GM18519 (cell line): Measurements from ENCODE around the gene UQCR11.

Source experiments
- ATAC-seq: cut with Tn5 transposase; IDR thresholded peaks from one replicate; pipeline ENCODE4 v1.9.1; 2021; ENCODE audit warnings: mild to moderate bottlenecking, moderate library complexity; ENCODE audit not compliant: unreplicated experiment, low FRiP score

The UQCR11 gene

DNA sequence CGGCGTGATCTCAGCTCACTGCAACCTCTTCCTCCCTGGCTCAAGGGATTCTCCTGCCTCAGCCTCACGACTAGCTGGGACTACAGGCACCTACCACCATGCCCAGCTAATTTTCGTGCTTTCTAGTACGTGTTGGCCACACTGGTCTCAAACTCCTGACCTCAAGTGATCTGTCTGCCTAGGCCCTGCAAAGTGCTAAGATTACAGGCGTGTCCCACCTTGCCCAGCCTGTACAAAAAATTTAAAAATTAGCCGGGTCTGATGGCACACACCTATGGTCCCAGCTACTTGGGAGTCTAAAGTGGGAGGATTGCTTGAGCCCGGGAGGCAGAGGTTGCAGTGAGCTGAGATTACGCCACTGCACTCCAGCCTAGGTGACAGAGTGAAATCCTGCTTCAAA is 32.5 kb downstream of the UQCR11 start:
- ATAC-seq: no peak

DNA sequence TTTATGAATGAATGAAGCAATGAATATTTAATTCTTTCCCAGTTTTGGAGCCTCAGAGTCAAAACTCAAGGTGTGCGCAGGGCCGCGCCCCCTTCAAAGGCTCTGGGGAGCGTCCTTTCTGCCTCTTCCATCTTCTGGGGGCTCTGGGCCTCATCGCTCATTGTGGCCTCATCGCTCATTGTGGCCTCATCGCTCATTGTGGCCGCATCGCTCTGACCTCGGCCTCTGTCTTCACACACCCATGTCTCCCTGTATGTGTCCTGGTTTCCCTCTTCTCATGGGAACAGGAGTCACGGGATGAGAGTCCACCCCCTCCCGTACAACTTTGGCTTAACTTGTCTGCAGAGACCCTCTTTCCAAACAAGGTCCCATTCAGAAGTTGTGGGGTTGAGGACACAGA is 33.9 kb downstream of the UQCR11 start:
- ATAC-seq: no peak

- no peak for ATAC-seq
Measured at GRCh38 chr19:1570836-1571235, 34.4 kb downstream of the UQCR11 start.

- no peak for ATAC-seq
Measured at GRCh38 chr19:1569997-1570396, 35.3 kb downstream of the UQCR11 start.

GRCh38 chr19:1568320-1569019 is 36.8 kb downstream of the UQCR11 start, which contains the start of gene MEX3D:
Gene MEX3D (minus strand): TSS chr19:1568325. CDS start chr19:1568058, 267 bp downstream.
- no peak for ATAC-seq

DNA sequence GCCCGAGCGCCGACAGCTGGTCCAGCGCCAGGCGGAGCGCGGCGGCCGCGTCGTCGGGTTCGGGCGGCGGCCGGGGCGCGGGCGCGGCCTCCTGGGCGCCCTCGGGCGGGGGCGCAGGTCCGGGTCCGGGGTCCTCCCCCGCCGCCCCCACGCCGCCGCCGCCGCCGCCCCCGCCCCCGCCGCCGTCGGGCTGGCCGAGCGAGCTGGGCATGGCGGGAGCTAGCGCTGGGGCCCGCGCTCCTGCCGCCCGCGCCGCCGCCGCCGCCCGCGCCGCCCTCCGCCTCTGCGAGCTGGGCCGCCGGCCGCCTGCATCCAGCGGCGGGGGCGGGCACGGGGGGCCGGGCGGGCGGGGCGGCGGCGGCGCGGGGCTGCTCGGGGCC is 37.4 kb downstream of the UQCR11 start:
- ATAC-seq: no peak

DNA sequence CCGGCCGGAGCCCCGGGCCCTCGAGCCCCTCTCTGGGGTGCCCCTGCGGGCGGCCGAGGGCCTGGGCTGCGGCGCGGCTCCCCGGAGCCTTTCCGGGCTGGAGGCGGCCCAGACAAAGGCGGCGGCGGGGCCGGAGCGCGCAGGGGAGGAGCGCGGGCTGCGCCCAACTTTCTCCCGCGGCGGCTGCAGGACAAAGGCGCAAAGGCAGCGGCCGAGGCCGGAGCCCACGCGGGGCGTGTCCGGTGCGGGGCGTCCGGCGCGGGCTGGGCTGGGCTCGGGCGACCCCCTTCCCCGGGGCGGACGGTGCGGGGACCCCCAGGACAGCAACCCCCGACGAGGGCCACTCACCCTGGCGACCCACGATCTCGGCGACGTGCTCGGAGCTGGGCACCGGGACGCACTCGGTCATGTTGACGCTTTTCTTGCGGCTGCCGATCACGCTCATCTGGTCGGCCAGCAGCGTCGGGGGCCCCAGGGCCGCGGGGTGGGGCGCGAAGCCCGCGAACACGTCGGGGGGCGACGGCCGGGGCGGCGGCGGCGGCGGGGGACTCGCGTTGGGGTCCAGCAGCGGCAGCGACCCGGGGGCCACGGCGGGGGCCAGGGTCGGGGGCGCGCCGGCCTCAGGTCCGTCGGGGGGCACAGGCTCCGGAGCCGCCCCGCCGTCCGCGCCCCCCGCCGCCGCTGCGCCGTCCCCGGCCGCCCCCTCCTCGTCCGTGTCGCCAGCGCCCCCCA is 38.0 kb downstream of the UQCR11 start:
- no peak for ATAC-seq

- no peak for ATAC-seq
Measured at GRCh38 chr19:1566392-1567115, 38.7 kb downstream of the UQCR11 start.

GRCh38 chr19:1563251-1563650 is 42.0 kb downstream of the UQCR11 start:
- no peak for ATAC-seq

- ATAC-seq: no peak
Measured at GRCh38 chr19:1561236-1561842, 43.9 kb downstream of the UQCR11 start.

DNA sequence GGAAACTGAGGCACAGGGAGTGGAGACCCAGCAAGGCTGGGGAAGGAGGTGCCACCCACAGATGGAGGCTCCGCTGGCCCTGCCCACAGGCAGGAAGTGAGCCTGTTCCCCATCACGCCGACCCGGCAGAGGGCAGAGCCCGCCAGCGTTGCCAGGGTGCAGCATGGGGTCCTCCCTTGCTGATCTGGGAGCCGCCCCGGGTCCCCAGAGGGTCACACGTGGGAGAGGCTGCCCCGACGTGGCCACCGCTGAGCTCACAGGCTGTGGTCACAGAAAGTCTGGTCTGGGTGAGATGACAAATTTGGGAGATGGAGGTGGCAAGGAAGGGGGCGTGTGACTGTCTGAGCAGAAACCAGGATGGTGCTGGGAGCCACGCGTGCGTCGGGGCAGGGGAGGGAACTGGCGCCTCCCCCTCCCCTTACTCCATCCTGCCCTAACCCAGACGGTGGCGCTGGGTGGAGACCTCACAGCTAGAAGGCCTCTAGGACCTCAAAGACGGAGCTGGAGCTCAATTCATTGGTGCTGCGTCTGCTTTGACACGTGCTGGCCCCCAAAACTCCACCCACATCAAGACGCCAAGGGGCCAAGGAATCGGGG is 44.9 kb downstream of the UQCR11 start:
- ATAC-seq: no peak

DNA sequence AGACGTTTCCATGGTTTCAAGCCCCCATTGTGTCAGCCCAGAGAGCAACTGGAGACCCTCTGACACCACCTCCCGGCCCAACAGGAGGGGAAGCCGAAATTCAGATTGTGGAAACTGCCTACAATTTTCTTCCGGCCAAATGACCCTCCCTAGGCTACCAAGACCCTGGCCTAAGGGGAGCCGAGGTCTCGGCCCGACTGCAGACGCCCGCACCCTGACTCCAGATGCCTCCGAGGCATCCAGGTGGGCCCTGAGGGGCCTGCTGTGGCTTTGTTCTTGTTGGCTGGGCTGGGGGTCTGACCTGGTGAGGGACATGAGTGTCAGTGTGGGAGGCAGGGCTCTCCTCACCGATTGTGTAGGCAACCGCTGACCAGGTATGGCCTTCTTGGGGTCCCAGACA is 46.7 kb downstream of the UQCR11 start:
- no peak for ATAC-seq

DNA sequence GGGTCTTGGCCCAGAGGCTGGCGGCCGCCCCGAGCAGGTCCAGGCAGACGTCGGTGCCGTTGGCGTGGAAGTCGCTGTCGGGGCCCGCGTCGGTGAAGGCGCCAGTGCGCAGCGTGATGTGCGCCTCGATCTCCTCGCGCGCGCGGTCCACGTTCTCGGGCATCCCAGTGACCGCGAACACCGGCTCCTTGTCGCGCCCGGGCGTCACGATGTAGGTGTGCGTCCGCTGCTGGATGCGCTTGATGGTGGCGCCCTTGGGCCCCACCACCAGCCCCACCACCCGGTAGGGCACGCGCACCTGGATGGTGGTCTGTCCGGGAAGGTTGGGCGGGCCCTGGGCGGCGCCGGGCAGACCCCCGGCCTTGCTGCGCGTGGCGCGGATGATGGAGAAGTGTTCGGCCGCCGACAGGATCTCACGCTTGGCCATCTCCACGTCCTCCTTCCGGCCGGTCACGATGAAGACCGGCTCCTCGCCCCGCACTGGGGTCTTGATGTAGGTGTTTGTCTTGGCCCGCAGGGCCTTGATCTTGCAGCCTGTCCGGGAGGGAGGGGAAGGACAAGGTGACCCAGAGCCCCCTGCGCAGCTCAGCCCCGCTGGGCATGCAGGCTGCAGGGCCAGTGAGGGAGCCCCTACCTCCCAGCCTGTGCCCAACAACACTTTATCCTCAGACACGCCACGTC is 48.7 kb downstream of the UQCR11 start:
- no peak for ATAC-seq

- no peak for ATAC-seq
Measured at GRCh38 chr19:1555487-1556389, 49.5 kb downstream of the UQCR11 start.

DNA sequence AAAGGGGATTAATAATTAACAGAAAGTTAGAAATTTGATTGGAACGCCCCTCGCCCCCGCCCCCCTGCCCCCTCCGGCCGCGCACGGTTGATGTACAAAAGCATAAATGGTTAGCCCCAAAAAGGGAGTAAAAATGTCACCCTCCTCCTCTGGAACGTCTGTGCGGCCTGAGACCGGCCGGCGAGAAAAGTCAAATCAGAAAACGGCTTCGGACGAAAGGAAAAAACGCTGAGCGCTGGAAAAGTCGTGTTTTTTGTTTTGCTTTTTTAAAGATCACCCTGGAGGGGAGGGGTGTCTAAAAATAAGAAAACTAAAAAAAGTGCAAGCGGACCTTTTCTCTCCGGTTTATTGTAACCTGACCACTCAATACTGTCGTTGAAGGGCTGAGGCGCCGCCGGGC is 50.3 kb downstream of the UQCR11 start:
- ATAC-seq: no peak

DNA sequence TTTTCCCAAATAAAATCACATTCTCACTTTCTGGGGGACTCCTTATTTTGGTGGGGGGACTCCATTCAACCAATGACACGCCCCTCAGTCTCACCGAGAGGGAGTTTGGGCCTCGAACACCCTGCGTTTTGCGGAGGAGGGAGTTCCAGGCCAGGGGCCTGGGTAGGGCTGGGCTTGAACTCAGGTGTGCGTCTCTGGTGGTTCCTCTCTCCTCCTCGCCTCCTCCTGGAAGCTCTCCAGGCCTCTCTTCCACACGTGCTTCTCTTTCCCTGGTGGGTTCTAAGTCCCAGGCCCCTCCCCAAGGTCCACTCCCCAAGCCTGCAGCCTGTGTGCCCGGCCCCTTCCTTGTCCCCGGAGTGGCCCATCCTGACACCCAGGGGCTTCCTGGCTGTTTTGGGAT is 51.8 kb downstream of the UQCR11 start:
- ATAC-seq: no peak

DNA sequence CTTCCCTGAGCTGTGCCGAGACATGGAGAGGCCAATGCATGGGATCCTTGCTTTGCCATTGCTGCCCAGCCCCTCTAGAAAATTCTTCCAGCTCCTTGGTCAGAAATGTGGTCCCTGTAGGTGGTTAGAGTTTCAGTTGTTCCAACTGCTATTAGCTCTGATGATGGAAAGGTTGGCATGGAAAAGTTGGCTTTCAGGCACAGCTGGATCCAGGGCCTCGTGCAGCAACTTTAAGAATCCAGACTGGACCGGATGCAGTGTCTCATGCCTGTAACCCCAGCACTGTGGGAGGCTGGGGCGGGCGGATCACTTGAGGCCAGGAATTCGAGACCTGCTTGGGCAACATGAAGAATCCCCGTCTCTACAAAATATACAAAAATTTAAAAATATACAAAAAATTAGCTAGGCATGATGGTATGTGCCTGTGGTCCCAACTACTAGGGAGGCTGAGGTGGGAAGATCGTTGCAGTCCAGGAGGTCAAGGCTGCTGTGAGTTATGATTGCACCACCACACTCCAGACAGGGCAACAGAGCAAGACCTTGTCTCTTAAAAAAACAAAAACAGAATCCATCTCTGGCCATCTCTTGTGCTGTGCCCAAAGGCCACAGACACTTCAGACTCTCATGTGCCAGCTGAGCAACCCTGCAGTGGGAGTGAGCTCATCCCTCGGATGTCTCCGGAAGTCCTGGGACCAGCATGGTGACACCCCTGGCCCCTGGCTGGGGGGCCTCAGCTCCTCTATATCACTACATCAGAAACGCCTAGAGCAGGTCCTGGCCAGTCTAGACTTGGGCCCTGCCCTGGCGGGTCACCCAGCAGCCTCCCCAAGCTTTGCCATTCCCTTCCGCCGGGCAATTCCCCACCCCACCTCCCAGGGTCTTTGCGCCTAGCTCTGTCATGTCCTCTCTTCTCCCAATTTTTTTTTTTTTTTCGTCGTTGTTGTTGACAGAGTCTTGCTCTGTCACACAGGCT is 53.9 kb downstream of the UQCR11 start:
- ATAC-seq: no peak

- ATAC-seq: no peak
Measured at GRCh38 chr19:1549332-1549945, 55.8 kb downstream of the UQCR11 start.
